ENCODE data around the gene NHEJ1.

DNA sequence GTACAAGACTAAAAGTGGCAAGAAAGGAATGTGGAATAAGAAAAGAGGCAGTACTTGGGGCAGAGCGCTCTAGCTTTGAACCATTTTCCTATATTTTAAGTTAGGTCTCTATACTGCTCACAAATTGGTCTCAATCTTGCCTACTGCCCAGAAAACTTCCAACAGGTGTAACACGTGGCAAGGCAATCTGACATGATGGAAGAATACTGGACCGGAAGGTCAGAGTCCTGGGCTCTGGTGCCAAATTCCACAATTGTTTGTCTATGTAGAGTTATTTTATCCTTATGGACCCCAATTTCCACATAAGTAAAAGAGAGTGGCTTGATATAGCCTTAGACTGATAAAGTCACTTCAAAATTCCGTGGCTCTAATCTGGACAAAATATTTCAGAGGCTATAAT lies 28.9 kb downstream of the NHEJ1 start:
- TF ChIP-seq, protein P1, sequence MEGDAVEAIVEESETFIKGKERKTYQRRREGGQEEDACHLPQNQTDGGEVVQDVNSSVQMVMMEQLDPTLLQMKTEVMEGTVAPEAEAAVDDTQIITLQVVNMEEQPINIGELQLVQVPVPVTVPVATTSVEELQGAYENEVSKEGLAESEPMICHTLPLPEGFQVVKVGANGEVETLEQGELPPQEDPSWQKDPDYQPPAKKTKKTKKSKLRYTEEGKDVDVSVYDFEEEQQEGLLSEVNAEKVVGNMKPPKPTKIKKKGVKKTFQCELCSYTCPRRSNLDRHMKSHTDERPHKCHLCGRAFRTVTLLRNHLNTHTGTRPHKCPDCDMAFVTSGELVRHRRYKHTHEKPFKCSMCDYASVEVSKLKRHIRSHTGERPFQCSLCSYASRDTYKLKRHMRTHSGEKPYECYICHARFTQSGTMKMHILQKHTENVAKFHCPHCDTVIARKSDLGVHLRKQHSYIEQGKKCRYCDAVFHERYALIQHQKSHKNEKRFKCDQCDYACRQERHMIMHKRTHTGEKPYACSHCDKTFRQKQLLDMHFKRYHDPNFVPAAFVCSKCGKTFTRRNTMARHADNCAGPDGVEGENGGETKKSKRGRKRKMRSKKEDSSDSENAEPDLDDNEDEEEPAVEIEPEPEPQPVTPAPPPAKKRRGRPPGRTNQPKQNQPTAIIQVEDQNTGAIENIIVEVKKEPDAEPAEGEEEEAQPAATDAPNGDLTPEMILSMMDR (optimal IDR thresholded peaks at IDR 0.05 in 1 of 3, IDR thresholded peaks at IDR 0.05 in 1 of 3, conservative IDR thresholded peaks at IDR 0.05 in 1 of 3; ENCODE audit: extremely low read depth in 1 of 3, insufficient read depth in 2 of 3, low read length in 3 of 3): no peak
- no peak for TF ChIP-seq EZH2 (IDR thresholded peaks at IDR 0.05; ENCODE audit: low read length)
